ENCODE results near the gene BCL2L15. TPM values are rescaled to one million over a fixed set of nuclear protein-coding genes. Genes with fewer than 3 reads are reported as not detected.
A peak's percentile ranks its signal among the peaks of the same experiment; 100 is the strongest.

The BCL2L15 gene
- total RNA-seq, 4 donors from 2014 or later = 0.13 to 0.89 (median 0.50) TPM

DNA sequence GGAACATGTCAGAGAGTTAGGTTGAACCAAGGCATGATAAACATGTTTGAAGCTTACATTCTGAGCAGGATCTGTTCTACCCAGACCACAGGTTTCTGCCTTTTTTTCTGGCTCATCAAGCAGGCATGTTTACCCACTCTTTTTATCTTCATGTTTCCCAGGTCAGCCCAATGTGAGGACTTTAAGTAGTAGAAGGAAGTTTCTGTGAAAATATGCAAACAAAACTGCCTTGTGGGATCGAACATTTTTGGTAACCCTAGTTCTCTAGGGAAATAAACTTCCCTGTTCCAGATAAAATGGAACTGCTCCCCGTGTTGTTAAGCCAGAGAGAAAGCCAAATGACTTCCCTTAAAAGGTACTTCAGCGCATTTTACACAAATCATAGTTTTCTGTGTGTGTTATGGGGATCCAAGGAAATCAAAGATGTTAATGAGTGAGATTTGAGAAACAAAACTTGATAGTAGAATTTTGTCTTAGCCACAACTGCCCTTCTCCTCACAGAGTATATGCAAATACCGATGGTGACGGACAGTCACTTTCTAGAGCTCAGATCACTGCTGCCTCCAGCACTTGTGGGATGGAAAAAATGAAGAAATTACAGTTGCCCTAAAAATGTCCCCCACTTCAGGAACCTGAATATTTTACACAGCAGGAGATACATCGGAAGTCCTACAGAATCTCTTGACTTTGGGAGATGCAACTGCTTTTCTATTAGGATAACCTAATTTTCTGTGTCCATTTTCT is 41.0 kb upstream of the BCL2L15 start:
- H3K27ac ChIP-seq = peak overlapping the region; percentile 82 to 94 (median 88)
- peaks cover 19 to 25% of the 10 kb centered on the region in 2 donors for H3K4me1 ChIP-seq
- H3K27me3 ChIP-seq = no peaks in the 10 kb centered on the region
- no peak for DNase-seq
- 27 to 32% methylated on average over 6 of the region's 6 CpGs for WGBS, 2 donors
- no peaks in the 10 kb centered on the region for H3K9me3 ChIP-seq
- peak overlapping the region; percentile 62 to 96 (median 95) for H3K4me3 ChIP-seq (replicated peaks in 1 of 3)
- no peaks in the 10 kb centered on the region for H3K36me3 ChIP-seq
- no peak for TF ChIP-seq CTCF (IDR thresholded peaks at IDR 0.05)
- no peak for TF ChIP-seq POLR2A (IDR thresholded peaks at IDR 0.05)
- intact Hi-C loops (cut with DNase I) = loop anchor here (2.0 kb wide), 1 partner anchor 24 kb away; the partner anchor contains the start of genes AP4B1 and DCLRE1B

- Histone ChIP-seq H3K36me3 (no peaks in the 10 kb centered on the region), H3K4me1 (no peaks in the 10 kb centered on the region), H3K4me3 (replicated peaks in 1 of 3) (no peak overlapping the region), H3K27me3 (no peaks in the 10 kb centered on the region), H3K27ac (no peak overlapping the region), H3K9me3 (no peaks in the 10 kb centered on the region)
- 88 to 90% methylated on average over 2 of the region's 2 CpGs for WGBS, 2 donors
- no peak for DNase-seq
- intact Hi-C loops (cut with DNase I) = no loop called here
- TF ChIP-seq POLR2A (IDR thresholded peaks at IDR 0.05) (no peak), CTCF (IDR thresholded peaks at IDR 0.05) (no peak)
These were observed 37.1 kb upstream of the BCL2L15 start for GRCh38 chr1:113924473-113924872.

- Histone ChIP-seq H3K9me3 (no peaks in the 10 kb centered on the region), H3K27ac (no peak overlapping the region), H3K36me3 (no peaks in the 10 kb centered on the region), H3K4me1 (no peaks in the 10 kb centered on the region), H3K27me3 (no peaks in the 10 kb centered on the region), H3K4me3 (replicated peaks in 1 of 3) (no peak overlapping the region)
- intact Hi-C loops (cut with DNase I) = no loop called here
- TF ChIP-seq POLR2A (IDR thresholded peaks at IDR 0.05) (no peak), CTCF (IDR thresholded peaks at IDR 0.05) (no peak)
- no peak for DNase-seq
- 95 to 98% methylated on average over 4 of the region's 4 CpGs for WGBS, 2 donors
These were observed 35.6 kb upstream of the BCL2L15 start for GRCh38 chr1:113922957-113923356.

- Histone ChIP-seq H3K9me3 (no peaks in the 10 kb centered on the region), H3K27me3 (no peaks in the 10 kb centered on the region), H3K4me1 (peaks cover 2% of the 10 kb centered on the region in 2 donors), H3K36me3 (no peaks in the 10 kb centered on the region), H3K4me3 (replicated peaks in 1 of 3) (no peak overlapping the region), H3K27ac (no peak overlapping the region)
- no peak for DNase-seq
- TF ChIP-seq CTCF (IDR thresholded peaks at IDR 0.05) (no peak), POLR2A (IDR thresholded peaks at IDR 0.05) (no peak)
- intact Hi-C loops (cut with DNase I) = no loop called here
These were observed 30.9 kb upstream of the BCL2L15 start for GRCh38 chr1:113918243-113918642.

GRCh38 chr1:113917400-113918082 is 30.2 kb upstream of the BCL2L15 start:
- no peaks in the 10 kb centered on the region for H3K9me3 ChIP-seq
- WGBS, 2 donors = 79 to 92% methylated on average over 2 of the region's 2 CpGs
- no peak overlapping the region for H3K4me3 ChIP-seq (replicated peaks in 1 of 3)
- intact Hi-C loops (cut with DNase I) = no loop called here
- TF ChIP-seq CTCF (IDR thresholded peaks at IDR 0.05) (no peak), POLR2A (IDR thresholded peaks at IDR 0.05) (no peak)
- no peak for DNase-seq
- H3K27ac ChIP-seq = no peak overlapping the region
- H3K27me3 ChIP-seq = no peaks in the 10 kb centered on the region
- peaks cover 8 to 9% of the 10 kb centered on the region in 2 donors for H3K4me1 ChIP-seq
- H3K36me3 ChIP-seq = no peaks in the 10 kb centered on the region
